HUDEP-2 (cell line): ENCODE measurements around the gene TXNDC17.
"Not testable (repeated sequence)": the region's sequence is repeated elsewhere in the genome, so short reads cannot be mapped to it uniquely, and the experiment has no call there.

Source experiments
- DNase-seq, 76 experiments: peaks; one replicate each; lab custom pipeline; 2025; ENCODE audit not compliant: unreplicated experiment in 76 of 76; lab: John Stamatoyannopoulos, UW

TXNDC17 gene

DNA sequence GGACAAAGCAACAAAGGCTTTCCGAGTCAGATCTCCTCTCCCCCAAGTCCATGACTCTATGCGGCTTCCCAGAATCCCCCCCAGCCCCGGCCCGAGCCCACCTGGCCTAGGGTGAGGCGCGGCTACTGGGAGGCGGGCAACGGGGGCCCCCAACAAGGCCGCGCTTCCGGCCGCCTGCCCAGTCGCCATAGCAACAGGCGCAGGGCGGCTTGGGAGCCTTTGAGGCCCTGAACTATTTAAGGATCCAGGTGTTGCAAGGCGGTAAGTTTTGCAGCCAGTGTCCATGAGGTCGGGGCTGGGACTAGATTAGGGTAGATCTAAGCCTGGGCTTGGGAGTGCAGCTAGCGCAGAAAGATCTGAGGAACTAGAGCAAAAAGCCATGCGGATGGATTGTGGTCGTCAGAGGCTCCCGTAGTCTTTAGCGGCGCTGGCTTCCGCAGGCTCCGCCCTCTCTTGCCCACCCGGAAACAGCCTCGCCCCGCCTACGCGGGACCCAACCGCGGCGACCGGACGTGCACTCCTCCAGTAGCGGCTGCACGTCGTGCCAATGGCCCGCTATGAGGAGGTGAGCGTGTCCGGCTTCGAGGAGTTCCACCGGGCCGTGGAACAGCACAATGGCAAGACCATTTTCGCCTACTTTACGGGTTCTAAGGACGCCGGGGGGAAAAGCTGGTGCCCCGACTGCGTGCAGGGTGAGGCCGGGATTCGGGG is at the start of gene TXNDC17, which contains the start of gene KIAA0753:
Gene TXNDC17, plus strand, starts transcription at position 525 of the 711 bp plus-strand sequence. Its CDS starts 23 bp downstream, at position 548.
Gene KIAA0753, minus strand, starts transcription at position 176 of the 711 bp plus-strand sequence. CDS start 5,608 bp downstream, outside the sequence.
- peak in 75 of 76 experiments; percentile 12 to 93 (median 81) for DNase-seq

DNA sequence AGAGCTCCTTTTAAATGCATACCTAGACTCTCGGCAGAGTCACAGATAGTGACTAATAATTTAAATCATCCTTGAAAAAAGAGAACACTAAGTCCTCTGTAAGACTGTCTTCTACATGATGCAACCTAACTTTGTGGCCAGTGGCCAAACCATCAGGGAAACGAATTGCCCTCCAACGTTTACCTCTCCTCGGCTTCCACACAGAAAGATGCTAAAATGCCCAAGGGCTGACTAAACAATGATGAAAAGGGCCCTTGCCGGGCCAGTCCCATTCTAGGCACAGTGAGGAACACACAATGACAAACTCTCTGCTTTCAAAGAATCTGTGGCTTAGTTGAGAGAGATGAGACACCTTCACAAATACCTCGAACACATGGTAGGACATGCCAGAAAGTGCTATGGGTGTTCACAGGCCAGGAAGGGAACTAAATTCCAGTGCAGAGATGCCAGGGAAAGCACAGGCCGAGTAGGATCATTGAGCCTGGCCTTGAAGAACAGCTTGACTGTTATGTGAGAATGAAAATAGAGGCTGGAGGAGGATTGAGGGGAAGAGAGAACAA is 49.2 kb upstream of the TXNDC17 start:
- DNase-seq: no peak

DNA sequence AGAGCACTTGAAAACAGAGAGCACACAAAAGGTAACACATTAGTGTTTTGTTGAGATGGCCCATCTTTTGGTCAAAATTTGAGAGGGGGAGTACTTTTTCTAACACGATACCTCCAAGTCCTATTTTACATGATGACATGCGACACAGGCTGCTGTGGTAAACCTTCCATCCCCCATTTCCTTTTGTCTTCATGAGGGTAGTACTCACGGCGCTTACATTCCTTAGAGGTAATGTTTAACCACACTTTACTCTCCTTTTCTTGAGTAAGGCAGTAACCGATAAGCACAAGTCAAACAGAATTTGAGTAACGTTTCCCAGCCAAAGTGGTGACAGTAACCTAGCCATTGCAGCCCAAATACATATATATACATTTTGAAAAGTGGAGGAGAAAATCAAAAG is 48.7 kb upstream of the TXNDC17 start:
- DNase-seq: no peak

DNA sequence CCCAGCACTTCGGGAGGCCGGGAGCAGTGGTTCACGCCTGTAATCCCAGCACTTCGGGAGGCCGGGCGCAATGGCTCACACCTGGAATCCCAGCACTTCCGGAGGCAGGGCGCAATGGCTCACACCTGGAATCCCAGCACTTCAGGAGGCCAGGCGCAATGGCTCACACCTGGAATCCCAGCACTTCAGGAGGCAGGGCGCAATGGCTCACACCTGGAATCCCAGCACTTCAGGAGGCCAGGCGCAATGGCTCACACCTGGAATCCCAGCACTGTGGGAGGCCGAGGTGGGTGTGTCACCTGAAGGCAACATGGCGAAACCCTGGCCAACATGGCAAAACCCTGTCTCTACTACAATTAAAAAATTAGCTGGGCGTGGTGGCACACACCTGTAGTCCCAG is 47.5 kb upstream of the TXNDC17 start:
- not testable (repeated sequence) for DNase-seq

DNA sequence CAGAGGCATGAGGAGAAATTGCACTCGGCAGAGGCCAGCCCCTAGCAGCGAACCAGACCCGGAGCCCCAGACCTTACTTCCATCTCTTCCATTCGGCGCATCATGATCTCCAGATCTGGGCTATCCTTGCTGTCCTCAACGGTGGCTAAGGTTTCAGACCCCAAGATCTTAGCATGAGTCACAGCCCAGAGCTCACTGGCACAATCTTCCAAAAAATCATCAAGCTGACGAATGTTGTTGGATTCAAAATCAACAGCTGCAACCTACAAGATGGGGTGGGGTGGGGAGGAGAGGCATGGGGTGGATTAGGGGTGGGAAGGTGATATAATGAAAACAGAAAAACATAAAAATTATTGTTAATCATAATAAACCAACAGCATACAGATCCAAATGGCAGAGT is 44.8 kb upstream of the TXNDC17 start:
- DNase-seq: no peak

DNA sequence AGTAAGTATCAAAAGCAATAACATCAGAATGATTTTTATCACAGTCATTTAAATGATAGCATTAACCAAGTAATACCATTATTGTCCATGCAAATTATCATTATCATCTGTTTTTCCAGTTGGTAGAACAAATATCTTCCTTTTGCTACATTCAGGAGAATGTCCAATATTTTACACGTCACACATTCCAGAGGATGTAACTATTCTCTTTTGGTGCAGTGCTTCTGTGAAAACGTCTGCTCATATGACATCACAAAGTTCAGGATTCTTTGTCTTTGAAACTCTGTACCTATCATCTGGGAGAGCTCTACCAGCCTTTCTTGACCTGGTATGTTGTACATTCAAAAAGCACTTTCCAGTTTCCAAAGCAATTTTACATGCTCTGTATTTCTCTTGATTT is 44.3 kb upstream of the TXNDC17 start:
- no peak for DNase-seq

DNA sequence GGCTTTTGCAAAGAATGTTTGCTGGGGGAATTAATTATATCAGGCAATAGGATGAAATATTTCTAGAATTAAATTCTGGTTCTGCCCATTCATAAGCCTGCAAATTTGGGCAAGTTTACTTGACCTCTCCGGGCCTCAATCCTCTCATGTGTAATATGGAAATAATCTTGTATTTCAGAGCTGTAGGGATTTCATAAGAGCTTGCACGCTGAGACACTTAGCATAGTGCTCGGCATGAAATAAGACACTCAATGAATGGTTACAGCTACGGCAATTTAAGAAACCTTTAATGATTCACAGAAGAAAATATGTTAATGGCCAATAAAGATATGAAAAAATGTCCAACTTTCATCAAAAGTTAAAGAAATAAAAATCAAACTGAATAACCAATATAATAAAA is 43.9 kb upstream of the TXNDC17 start:
- no peak for DNase-seq

DNA sequence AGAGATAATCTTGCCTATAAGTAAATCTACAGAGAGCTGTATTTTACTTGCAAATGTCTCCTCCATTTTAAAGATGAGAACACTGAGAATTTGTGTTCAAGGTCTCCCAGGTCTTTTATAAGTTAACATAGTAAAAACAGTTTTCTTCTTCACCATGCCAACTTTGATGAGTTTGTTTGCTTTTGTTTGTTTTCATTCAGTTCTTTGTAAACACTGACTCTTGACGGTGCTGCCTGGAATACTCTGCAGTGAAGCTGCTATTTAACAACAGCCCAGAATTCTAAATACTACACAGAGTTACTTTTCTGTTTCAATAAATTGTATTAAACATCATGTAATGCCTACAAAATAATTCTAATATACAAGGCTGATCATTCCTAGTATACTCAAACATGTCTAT is 43.1 kb upstream of the TXNDC17 start:
- DNase-seq: no peak

DNA sequence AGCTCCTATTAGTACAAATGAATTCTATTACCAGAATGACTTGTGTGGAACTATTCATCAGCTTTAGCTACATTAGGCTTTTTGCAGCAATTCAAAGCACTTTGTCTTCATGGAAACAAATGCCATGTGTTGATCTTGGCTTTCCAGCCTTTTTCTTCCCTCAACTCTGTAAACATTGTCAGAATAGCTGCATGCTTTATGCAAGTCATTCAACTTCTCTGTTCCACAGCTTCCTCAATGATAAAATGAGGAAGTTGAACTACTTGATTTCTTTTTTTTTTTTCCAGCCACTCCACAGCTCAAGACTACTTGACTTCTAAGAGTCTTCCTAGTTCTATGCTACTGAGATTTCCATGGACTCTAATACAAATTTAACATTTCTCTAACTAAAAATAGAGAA is 41.5 kb upstream of the TXNDC17 start:
- DNase-seq: peak in 2 of 76 experiments; percentile 2 to 7

DNA sequence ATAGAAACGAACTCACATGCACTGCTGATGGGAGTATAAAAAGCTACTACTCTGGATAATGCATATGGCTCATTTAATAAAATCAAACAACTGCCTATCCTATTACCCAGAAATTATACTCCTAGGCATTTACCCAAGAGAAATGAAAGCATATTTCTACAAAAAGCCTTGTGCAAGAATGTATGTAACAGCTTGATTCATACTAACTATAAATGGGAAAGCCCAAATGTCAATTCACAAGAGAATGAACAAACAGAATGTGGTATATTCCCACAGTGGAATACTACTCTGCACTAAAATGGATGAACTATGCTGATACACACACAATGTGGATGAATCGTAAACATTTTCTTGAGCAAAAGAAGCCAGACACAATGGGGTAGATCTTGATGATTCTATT is 38.7 kb upstream of the TXNDC17 start:
- DNase-seq: no peak

DNA sequence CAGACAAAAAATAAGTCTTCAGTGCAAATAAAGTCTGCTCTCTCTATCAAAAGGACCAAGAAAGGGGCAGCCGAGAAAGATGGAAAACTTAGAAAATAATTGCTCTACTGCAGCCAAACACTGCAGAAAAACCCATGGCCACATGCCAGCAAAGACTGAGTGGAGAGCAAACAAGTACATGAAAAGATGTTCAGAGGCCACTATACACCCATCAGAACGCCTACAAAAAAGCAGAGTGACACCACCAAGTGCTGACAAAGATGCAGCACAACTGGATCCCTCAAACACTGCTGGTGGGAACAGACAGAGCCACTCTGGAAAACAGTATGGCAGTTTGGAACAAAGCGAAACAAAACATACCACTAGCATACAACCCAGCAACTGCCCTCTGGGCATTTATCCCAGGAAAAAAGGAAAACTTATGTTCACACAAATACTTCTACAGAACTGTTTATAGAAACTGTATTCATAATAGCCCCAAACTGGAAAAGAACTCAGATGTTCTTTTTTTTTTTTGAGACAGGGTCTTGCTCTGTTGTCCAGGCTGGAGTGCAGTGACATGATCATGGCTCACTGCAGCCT is 37.0 kb upstream of the TXNDC17 start:
- no peak for DNase-seq

DNA sequence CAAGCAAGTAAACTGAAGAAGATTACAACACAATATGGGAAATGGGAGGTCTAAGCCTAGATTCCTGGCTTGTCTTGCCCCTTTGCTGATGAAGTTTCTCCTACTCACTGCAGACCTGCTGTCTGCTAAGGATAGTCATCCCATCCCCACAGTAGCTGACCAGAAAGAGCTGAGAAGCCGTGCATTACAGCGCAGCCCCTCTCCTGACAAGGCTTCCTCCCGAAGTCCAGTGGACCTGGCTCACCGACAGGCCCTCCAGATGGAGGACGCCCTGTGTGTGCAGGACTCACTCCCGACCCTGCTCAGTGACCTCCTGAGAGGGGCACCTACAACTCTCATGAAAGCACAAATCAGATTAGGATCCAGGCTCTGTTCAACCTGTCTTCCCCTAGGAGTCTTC is 35.7 kb upstream of the TXNDC17 start:
- no peak for DNase-seq

DNA sequence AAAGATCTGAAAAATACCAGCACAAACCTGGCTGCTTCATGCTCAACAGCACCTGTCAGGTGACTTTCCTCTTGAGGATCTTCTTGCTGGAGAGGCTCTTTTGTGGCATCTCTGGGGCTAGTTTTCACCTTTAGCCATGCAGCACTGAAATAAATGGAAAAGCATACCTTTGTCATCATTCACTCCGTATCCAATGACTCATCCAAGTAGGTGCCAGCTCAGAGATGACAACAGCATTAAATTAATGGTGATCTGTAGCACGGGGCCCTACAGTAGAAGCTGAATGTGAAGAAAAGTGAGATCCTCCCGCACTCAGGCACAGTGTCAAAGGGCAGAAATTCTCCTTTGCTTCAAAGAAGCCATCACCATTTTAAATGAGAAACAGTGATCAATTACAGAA is 32.5 kb upstream of the TXNDC17 start:
- no peak for DNase-seq

DNA sequence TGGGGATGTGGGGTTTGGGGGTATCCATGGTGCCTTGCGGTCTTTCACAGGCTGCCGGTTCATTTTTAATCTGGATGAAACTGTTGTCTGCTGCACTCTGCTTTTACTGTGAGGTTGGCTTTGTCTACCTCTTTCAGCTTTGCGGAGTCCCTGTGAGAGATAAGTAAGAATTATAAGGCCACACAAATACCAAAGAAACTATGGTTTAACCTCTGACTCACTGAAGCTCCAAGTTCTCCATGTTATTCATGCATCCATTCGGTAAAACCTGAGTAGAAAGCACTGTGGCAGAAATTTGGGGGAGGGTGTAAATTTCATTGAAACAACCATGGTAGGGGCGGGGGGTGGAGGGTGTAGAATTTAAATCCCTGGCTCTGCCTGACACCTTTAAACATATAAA is 30.8 kb upstream of the TXNDC17 start:
- no peak for DNase-seq

DNA sequence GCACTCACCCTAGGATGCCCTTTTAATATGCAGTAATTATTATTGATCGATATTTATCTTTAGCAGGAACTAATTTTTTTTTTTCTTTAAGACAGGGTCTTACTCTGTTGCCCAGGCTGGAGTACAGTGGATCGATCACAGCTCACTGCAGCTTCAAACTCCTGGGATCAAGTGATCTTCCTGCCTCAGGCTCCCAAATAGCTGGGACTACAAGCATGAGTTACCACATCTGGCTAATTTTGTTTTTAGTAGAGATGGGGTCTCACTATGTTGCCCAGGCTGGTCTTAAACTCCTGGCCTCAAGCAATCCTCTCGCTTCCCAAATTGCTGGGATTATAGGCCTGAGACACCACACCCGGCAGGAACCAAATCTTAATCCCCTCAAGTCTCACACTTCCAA is 29.6 kb upstream of the TXNDC17 start:
- DNase-seq: no peak

DNA sequence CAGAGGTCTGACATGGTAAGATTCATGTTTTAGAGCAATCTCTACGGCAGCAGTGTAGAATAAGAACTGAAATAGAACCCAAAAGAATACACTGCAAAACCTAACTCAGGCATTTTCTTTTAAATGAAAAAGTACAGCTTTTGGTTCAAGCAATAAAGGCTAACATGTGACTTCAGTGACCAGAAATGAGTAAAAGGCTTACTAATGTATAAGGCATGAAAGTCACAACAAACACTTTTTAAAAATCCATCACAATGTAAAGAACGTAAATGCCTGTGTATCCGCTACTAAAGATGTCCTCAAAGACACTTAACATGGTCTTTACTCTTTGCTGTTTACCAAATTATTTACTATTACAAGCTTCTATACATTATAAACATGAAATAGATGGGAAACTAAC is 16.9 kb upstream of the TXNDC17 start:
- DNase-seq: no peak

DNA sequence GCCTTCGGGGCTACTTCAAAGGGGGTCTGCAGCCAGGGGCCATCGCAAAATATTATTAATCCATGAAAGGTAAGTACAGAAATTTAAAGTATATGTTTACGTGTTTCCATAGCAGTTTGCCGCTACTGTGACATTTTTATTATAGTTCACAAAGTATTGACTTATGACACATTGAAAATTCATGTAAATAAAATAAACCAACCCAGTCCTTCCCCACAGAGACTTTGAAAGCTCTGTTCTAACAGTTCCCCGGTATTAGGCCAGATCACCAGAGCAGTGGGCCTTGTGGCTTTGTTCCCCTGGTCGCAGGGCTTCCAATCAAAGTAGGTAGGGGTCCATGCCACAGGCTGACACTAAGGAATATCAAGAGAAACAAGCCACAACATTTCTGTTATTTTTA is 14.2 kb upstream of the TXNDC17 start:
- DNase-seq: no peak

DNA sequence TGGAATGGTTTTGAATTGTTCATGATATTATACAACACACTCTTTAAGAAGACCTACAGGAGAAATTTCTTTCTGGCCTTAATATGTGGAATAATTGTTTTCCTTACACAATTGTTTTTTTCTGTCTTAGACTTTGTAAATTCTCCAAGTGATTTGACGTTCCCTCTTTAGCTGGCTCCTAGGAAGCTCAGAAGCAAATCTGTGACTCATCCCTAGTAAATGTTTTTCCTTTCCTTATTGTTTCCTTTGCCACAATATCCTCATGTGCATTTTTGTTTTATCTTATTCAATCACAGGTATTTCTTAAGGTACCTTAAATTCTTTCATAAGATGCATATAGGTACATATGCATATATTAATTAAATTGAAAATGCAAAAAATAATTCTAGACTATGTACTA is 13.8 kb upstream of the TXNDC17 start:
- no peak for DNase-seq

DNA sequence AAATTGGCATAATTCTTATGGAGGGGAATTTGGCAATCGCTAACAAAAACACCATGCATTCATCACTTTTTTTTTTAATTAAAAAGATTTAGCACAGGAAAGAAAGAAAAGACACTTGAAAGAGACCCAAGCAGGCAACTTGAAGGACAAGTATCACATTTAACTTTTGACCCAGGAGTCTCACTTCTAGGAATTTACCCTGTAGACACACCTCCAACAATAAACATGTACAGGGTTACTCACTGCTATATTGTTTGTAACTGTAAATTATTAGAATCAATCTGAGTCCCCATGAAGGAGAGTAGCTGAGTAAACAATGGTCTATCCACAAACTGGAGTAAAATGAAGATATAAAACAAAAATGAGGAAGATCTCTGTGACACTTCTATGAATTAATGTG is 10.5 kb upstream of the TXNDC17 start:
- no peak for DNase-seq

DNA sequence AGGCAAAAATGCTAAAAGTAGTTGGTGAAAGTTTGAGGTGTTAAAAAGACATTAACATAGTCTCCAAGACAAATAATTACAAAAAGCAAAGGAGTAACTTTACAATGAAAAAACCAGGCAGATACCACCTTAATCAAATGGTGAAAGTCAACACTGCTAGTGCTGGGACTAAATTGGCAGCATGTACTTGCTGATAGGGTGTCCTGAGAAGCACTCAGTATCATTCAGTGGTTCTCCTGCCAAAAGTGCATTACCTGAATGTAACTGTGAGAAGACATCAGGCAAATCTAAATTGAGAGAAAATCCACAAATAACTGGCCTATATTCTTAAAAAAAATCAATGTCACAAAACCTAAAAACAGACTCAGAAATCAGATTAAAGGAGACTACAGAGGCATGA is 8.3 kb upstream of the TXNDC17 start:
- no peak for DNase-seq

DNA sequence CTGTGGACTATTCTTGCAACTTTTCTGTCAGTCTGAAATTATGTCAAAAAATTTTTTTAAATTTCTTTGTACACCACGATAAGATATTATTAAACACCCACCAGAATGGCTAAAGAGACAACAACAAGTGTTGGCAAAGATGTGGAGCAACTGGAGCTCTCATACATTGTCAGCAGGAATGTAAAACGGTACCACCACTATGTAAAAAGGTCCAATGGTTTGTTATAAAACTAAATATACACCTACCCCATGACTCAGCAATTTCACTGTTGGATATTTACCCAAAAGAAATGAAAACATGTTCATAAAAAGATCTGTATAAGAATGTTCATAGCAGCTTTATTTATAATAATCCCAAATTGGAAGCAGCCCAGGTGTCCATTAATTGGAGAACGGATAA is 7.6 kb upstream of the TXNDC17 start:
- no peak for DNase-seq

DNA sequence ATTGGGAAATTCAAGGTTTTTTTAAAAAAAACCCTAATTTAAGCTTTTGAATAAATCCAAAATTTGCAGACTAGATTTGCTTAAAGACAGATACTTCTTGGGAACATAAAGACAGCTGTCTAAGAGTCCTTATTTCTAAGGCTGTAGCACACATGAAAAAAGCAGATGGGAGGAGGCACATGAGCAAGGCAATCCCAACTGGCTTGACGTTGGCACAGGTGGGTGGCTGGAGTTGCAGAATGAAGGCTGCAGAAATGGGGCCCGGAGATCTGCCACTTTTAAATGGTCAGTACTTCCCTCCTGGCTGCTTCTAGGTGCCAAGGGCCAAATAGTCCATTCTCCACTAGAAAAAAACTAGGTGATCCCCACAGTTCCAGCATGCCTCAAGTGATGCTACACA is 4.8 kb upstream of the TXNDC17 start:
- DNase-seq: no peak
